ENCODE measurements around the gene TTF1.

Gene TTF1

DNA sequence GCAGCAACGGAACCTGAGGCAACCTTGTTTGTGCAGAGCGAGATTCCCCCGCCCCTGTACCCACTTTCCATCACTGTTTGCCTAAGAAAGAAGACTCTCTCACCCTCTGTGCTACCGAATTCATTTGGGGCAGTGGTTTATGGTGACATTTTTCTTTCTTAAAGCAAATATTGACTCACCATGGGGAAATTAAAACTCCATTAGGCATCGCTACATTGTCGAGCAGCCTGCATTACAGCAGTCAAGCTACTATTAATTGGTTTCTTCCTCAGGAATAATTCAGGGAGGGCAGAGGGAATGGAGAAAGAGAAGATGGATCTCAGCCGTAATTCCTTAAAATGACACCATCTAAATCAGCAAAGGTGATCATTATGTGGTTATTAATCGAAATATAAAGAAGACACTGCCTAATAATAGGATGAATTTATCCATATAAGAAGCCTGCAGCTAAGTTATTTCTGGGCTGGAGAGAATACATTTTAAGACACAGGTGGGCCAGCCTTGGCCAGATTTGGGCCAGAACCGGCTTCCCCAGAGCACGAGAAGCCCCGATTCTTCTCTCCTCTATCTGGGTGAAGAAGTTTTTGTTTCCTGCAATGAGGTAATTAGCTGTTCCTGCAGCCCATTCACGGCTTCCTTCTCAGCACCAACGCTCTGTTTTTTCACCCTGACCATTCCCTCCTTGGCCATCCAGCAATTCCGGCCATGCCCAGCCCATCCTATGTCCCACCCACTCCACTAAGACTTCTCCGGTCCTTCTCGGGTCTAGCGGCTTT is 20.2 kb upstream of the TTF1 start:
- CTCF ChIA-PET, result interaction anchor here (1.4 kb wide), 1 partner anchor 15 kb away, joined by 4 read pairs; no protein-coding TSS in a partner anchor

DNA sequence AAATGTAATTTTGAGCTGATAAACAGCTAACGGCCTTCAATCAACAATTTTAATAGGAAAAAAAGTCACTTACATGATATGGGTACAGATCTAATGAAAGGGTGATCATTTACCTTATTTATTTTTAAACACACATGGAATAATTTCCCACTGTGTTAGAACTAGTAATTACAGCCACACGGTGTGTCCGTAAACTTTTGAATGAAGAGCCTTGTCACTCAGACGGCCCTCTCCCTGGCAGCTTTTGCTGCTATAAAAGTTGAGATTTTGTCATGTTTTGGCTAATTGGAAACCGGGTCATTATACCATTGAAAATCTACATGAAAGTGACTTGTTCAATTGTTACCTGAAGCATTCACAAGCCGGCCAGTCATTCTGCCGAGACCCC is 19.0 kb upstream of the TTF1 start:
- TF ChIP-seq, protein P1, sequence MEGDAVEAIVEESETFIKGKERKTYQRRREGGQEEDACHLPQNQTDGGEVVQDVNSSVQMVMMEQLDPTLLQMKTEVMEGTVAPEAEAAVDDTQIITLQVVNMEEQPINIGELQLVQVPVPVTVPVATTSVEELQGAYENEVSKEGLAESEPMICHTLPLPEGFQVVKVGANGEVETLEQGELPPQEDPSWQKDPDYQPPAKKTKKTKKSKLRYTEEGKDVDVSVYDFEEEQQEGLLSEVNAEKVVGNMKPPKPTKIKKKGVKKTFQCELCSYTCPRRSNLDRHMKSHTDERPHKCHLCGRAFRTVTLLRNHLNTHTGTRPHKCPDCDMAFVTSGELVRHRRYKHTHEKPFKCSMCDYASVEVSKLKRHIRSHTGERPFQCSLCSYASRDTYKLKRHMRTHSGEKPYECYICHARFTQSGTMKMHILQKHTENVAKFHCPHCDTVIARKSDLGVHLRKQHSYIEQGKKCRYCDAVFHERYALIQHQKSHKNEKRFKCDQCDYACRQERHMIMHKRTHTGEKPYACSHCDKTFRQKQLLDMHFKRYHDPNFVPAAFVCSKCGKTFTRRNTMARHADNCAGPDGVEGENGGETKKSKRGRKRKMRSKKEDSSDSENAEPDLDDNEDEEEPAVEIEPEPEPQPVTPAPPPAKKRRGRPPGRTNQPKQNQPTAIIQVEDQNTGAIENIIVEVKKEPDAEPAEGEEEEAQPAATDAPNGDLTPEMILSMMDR (IDR thresholded peaks at IDR 0.05; ENCODE audit: insufficient read depth, low read length, missing control alignments), result no peak
- POLR2A ChIA-PET, result no interaction called here
- CTCF ChIA-PET, result interaction anchor here (1.2 kb wide), 1 partner anchor 14 kb away, joined by 7 read pairs; no protein-coding TSS in a partner anchor
- H3K4me3 ChIP-seq (ENCODE audit: low read depth, low read length), result no peak overlapping the region
- no peak for DNase-seq (ENCODE audit: low read depth, low spot score)

More for the DNA sequence above, 20.2 kb upstream of the TTF1 start:
- TF ChIP-seq, protein P1 (IDR thresholded peaks at IDR 0.05; ENCODE audit: insufficient read depth, low read length, missing control alignments), result no peak
- H3K4me3 ChIP-seq (ENCODE audit: low read depth, low read length), result no peak overlapping the region
- POLR2A ChIA-PET, result no interaction called here
- no peak for DNase-seq (ENCODE audit: low read depth, low spot score)

DNA sequence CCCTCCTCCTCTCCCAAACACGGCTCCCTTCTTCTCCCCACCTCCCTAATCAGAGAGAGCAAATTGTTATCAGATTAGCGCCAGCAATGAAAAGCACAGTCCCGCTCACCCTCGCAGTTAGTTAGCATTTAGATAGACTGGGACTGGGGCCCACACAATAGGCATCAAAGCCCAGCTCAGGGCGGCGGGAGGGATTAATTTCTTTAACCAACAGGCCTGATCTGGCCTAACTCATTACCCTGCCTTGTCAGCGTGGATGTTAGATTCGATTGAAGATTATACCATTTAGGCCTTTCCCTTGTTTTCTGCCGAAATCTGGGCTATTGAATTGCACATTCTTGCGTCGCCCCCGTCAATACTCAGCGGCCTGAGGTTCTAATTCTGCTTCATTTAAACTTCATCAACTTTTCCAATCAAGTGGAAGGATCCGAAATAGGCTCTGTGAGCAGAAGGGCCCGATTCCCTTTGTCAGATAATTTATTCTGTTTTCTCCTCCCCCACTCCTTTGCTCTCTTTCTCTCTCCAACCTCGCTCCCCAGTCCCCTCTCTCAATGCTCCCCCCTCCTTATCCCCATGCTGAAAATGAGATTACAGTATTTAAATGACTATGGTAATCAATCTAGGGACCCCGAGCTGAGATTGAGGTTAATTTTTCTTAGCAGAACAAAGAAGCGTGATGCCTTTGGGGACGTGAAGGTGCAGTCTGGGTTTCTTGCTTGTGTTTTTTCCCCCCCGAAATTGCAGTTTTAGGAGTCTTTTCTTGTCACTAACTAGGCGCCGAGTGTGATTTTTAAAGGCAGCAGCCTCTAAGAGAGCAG is 18.4 kb upstream of the TTF1 start:
- H3K4me3 ChIP-seq (ENCODE audit: low read depth, low read length), result no peak overlapping the region
- TF ChIP-seq, protein P1 (IDR thresholded peaks at IDR 0.05; ENCODE audit: insufficient read depth, low read length, missing control alignments), result no peak
- no peak for DNase-seq (ENCODE audit: low read depth, low spot score)
- ChIA-PET POLR2A (no interaction called here), CTCF (interaction anchor here (1.2 kb wide), 1 partner anchor 13 kb away, joined by 7 read pairs; no protein-coding TSS in a partner anchor)

DNA sequence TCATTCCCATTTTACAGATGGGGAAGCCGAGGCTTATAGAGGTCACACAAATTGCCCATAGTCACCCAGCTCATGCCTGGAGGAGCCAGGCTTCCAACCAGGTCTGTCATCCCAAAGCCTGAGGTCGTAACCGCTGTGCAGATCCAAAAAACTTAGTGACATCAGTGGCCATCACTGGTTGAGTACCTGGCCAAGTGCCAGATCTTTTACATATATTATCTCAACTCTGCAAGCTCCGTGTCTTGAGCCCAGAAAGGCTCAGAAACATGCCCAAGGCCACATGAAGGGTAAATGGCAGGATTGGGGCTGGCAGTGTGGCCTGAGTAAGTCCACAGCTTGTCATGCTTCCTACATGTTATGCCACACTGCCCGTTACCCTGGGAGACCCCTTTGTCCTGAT is 16.9 kb upstream of the TTF1 start:
- H3K4me3 ChIP-seq (ENCODE audit: low read depth, low read length), result no peak overlapping the region
- ChIA-PET CTCF (interaction anchor here (1.1 to 1.4 kb wide), 2 partner anchors 11 to 13 kb away, joined by 3 to 4 read pairs; partner anchors contain the start of gene CFAP77), POLR2A (interaction anchor here (0.6 kb wide), 1 partner anchor 171 kb away, joined by 3 read pairs; no protein-coding TSS in a partner anchor)
- DNase-seq (ENCODE audit: low read depth, low spot score), result no peak
- TF ChIP-seq, protein P1 (IDR thresholded peaks at IDR 0.05; ENCODE audit: insufficient read depth, low read length, missing control alignments), result no peak

DNA sequence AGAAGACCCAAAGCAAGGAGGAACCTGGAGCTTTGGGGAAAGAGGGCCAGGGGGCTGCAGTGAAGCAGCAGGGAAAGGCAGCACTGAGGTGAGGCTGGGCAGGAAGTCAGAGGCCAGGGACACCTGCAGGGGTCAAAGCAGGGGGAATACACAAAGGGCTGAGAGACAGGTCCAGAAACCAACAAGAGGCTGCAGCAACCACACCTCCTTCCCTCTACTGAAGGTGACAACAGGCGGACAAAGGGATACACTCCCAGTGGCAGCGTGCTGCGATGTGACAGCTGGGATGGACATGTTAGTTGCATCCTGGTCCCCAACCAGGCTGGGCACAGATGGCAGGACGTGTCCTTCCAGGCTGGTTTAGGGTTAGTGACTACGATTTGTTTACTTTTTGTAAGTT is 15.9 kb upstream of the TTF1 start:
- TF ChIP-seq, protein P1 (IDR thresholded peaks at IDR 0.05; ENCODE audit: insufficient read depth, low read length, missing control alignments), result no peak

More for the DNA sequence above, 15.9 kb upstream of the TTF1 start:
- no peak overlapping the region for H3K4me3 ChIP-seq (ENCODE audit: low read depth, low read length)
- POLR2A ChIA-PET, result no interaction called here
- no peak for DNase-seq (ENCODE audit: low read depth, low spot score)
- CTCF ChIA-PET, result interaction anchor here (1.4 to 1.9 kb wide), 2 partner anchors 10 to 12 kb away, joined by 4 to 10 read pairs; partner anchors contain the start of gene CFAP77
